NB4 (cell line): ENCODE data around the gene CHPF2.

Experiments
- MAX ChIP-seq: IDR thresholded peaks from 2 replicates; pipeline ENCODE4 v1.6.1; 2011; ENCODE audit warnings: low read depth, low read length
- MYC ChIP-seq: IDR thresholded peaks from 2 replicates; pipeline ENCODE4 v1.6.1; 2011; ENCODE audit warnings: low read depth, low read length
- POLR2A ChIP-seq: IDR thresholded peaks from 2 replicates; pipeline ENCODE4 v1.6.1; 2011; ENCODE audit warnings: mild to moderate bottlenecking; ENCODE audit not compliant: insufficient read length; ENCODE audit errors: extremely low read depth
- TF ChIP-seq, protein P1 (sequence below): IDR thresholded peaks from one replicate; pipeline ENCODE4 v1.5.1; 2012; ENCODE audit warnings: low read depth, low read length

- TF ChIP-seq, protein P1, sequence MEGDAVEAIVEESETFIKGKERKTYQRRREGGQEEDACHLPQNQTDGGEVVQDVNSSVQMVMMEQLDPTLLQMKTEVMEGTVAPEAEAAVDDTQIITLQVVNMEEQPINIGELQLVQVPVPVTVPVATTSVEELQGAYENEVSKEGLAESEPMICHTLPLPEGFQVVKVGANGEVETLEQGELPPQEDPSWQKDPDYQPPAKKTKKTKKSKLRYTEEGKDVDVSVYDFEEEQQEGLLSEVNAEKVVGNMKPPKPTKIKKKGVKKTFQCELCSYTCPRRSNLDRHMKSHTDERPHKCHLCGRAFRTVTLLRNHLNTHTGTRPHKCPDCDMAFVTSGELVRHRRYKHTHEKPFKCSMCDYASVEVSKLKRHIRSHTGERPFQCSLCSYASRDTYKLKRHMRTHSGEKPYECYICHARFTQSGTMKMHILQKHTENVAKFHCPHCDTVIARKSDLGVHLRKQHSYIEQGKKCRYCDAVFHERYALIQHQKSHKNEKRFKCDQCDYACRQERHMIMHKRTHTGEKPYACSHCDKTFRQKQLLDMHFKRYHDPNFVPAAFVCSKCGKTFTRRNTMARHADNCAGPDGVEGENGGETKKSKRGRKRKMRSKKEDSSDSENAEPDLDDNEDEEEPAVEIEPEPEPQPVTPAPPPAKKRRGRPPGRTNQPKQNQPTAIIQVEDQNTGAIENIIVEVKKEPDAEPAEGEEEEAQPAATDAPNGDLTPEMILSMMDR, result no peak
- TF ChIP-seq MAX, result no peak
- TF ChIP-seq POLR2A, result no peak
- no peak for TF ChIP-seq MYC
These were observed 9.4 kb downstream of the CHPF2 start for GRCh38 chr7:151241755-151242096.
